SK-N-SH (cell line): ENCODE data around the gene CAPZA2. TPM values are rescaled to one million over a fixed set of nuclear protein-coding genes. Genes with fewer than 3 reads are reported as not detected.

Source experiments
- CTCF ChIA-PET: fragments of 300-600, 350-600 bp; formaldehyde crosslinking; extraction: SDS; loops from one replicate; lab custom pipeline; 2021; lab: Yijun Ruan, JAX
- POLR2A ChIA-PET: fragments of 350-600 bp; sonication (Branson Sonifier 250); formaldehyde crosslinking; extraction: SDS; loops from one replicate; lab custom pipeline; 2020; ENCODE audit warnings: antibody characterized with exemption, inconsistent platforms; lab: Yijun Ruan, JAX
- DNase-seq: peaks from one replicate; pipeline ENCODE4 v3.0.0; 2012
- H2AFZ ChIP-seq: fragments of 200-600 bp; sonication (generic); 2 replicates; pipeline ENCODE4 v1.8.1; 2016; ENCODE audit warnings: antibody characterized with exemption, mild to moderate bottlenecking, low read depth
- H3F3A ChIP-seq: fragments of 200-600 bp; sonication (generic); replicated peaks from 2 replicates; pipeline ENCODE3; 2016; ENCODE audit warnings: antibody characterized with exemption, mild to moderate bottlenecking; ENCODE audit not compliant: insufficient read depth
- H3K27ac ChIP-seq, 2 experiments: fragments of 200-500 bp in 1 of 2; fragments of 200-600 bp in 1 of 2; sonication (Bioruptor generic) in 1 of 2; sonication (generic), shearing (Covaris generic) in 1 of 2; 2 replicates each; pipeline versions ENCODE4 v1.5.1 to v1.6.1; 2014 to 2016; ENCODE audit warnings: low read depth in 2 of 2, inconsistent platforms in 1 of 2, low read length in 1 of 2, mild to moderate bottlenecking in 1 of 2, mixed read lengths in 1 of 2
- H3K27me3 ChIP-seq: fragments of 200-600 bp; sonication (generic), shearing (Covaris generic); 2 replicates; pipeline ENCODE4 v1.6.1; 2016; ENCODE audit warnings: mixed run types; ENCODE audit not compliant: insufficient read depth
- H3K36me3 ChIP-seq, 2 experiments: fragments of 200-500 bp in 1 of 2; fragments of 200-600 bp in 1 of 2; sonication (Bioruptor generic) in 1 of 2; sonication (generic) in 1 of 2; replicated peaks in 1 of 2; 2 replicates each; pipeline versions ENCODE3 to v1.5.1; 2014 to 2016; ENCODE audit warnings: low read length in 1 of 2, mild to moderate bottlenecking in 1 of 2; ENCODE audit not compliant: insufficient read depth in 2 of 2, control insufficient read depth in 1 of 2
- H3K4me1 ChIP-seq, 2 experiments: fragments of 200-500 bp in 1 of 2; fragments of 200-600 bp in 1 of 2; sonication (Bioruptor generic) in 1 of 2; sonication (generic), shearing (Covaris generic) in 1 of 2; 2 replicates each; pipeline versions ENCODE4 v1.5.1 to v1.6.1; 2014 to 2016; ENCODE audit warnings: low read depth in 1 of 2, low read length in 1 of 2, mixed run types in 1 of 2; ENCODE audit not compliant: insufficient read depth in 2 of 2, control insufficient read depth in 1 of 2
- H3K4me2 ChIP-seq: fragments of 200-600 bp; sonication (generic), shearing (Covaris generic); 2 replicates; pipeline ENCODE4 v1.6.1; 2017; ENCODE audit warnings: mixed run types
- H3K4me3 ChIP-seq, 2 experiments: fragments of 200-500 bp in 1 of 2; fragments of 200-600 bp in 1 of 2; sonication (Bioruptor generic) in 1 of 2; sonication (generic), shearing (Covaris generic) in 1 of 2; 2 replicates each; pipeline versions ENCODE4 v1.5.1 to v1.8.1; 2014 to 2016; ENCODE audit warnings: low read depth in 2 of 2, inconsistent platforms in 1 of 2, low read length in 1 of 2, mild to moderate bottlenecking in 1 of 2, mixed read lengths in 1 of 2, moderate library complexity in 1 of 2
- H3K79me2 ChIP-seq: fragments of 200-600 bp; sonication (generic); 2 replicates; pipeline ENCODE4 v1.8.1; 2017; ENCODE audit warnings: mild to moderate bottlenecking; ENCODE audit not compliant: insufficient read depth
- H3K9ac ChIP-seq: fragments of 200-600 bp; sonication (generic); 2 replicates; pipeline ENCODE4 v1.6.1; 2017; ENCODE audit warnings: mixed run types
- H3K9me2 ChIP-seq: fragments of 200-600 bp; sonication (generic); 2 replicates; pipeline ENCODE4 v1.6.1; 2017; ENCODE audit warnings: mixed run types
- H3K9me3 ChIP-seq: fragments of 200-600 bp; sonication (generic); 2 replicates; pipeline ENCODE4 v1.6.1; 2017; ENCODE audit warnings: mixed run types, mild to moderate bottlenecking, moderate library complexity
- H4K20me1 ChIP-seq: fragments of 200-600 bp; sonication (generic); 2 replicates; pipeline ENCODE4 v1.6.1; 2017; ENCODE audit warnings: mild to moderate bottlenecking, mixed run types; ENCODE audit not compliant: insufficient read depth
- CHD2 ChIP-seq: fragments of 150-350 bp; IDR thresholded peaks from 2 replicates; pipeline ENCODE4 v1.6.1; 2018; ENCODE audit warnings: low read length; ENCODE audit not compliant: partially characterized antibody
- CTCF ChIP-seq: fragments of 200-600 bp; sonication (generic); IDR thresholded peaks from 2 replicates; pipeline ENCODE4 v1.6.1; 2017; ENCODE audit warnings: antibody characterized with exemption, mild to moderate bottlenecking, moderate library complexity
- EP300 ChIP-seq, 2 experiments: IDR thresholded peaks; 2 replicates each; pipeline versions ENCODE4 v1.4.0 to v1.6.1; 2012; ENCODE audit warnings: borderline replicate concordance in 1 of 2, low read depth in 1 of 2, low read length in 1 of 2
- EZH2phosphoT487 ChIP-seq: fragments of 200-600 bp; sonication (generic); IDR thresholded peaks from 2 replicates; pipeline ENCODE4 v1.6.1; 2017; ENCODE audit warnings: low read depth, mixed run types, mild to moderate bottlenecking, antibody characterized with exemption, moderate library complexity, borderline replicate concordance
- FOSL2 ChIP-seq: IDR thresholded peaks from 2 replicates; pipeline ENCODE4 v1.4.0; 2012; ENCODE audit warnings: low read depth, mild to moderate bottlenecking, moderate library complexity, borderline replicate concordance
- FOXM1 ChIP-seq: IDR thresholded peaks from 2 replicates; pipeline ENCODE4 v1.4.0; 2012; ENCODE audit warnings: low read depth, mild to moderate bottlenecking
- GABPA ChIP-seq: IDR thresholded peaks from 2 replicates; pipeline ENCODE4 v1.4.0; 2012; ENCODE audit warnings: low read depth, mild to moderate bottlenecking
- JUND ChIP-seq: IDR thresholded peaks from 2 replicates; pipeline ENCODE4 v1.4.0; 2012
- MEF2A ChIP-seq: IDR thresholded peaks from 2 replicates; pipeline ENCODE4 v1.4.0; 2012; ENCODE audit warnings: low read depth, borderline replicate concordance
- NFIC ChIP-seq: IDR thresholded peaks from 2 replicates; pipeline ENCODE4 v1.4.0; 2012; ENCODE audit warnings: borderline replicate concordance
- POLR2AphosphoS5 ChIP-seq: IDR thresholded peaks from 2 replicates; pipeline ENCODE4 v1.6.1; 2012; ENCODE audit warnings: low read depth, low read length
- RAD21 ChIP-seq: IDR thresholded peaks from 2 replicates; pipeline ENCODE4 v1.6.1; 2012; ENCODE audit warnings: mild to moderate bottlenecking, low read length
- RCOR1 ChIP-seq: fragments of 150-350 bp; IDR thresholded peaks from 2 replicates; pipeline ENCODE4 v1.6.1; 2017; ENCODE audit warnings: antibody characterized with exemption, low read length
- REST ChIP-seq: IDR thresholded peaks from 2 replicates; pipeline ENCODE4 v1.6.1; 2012; ENCODE audit warnings: mild to moderate bottlenecking, low read depth, low read length, moderate library complexity
- SIN3A ChIP-seq: IDR thresholded peaks from 2 replicates; pipeline ENCODE4 v1.6.1; 2012; ENCODE audit warnings: low read depth, mild to moderate bottlenecking, low read length, moderate library complexity, borderline replicate concordance
- TCF12 ChIP-seq: IDR thresholded peaks from 2 replicates; pipeline ENCODE4 v1.4.0; 2012
- TEAD4 ChIP-seq: IDR thresholded peaks from 2 replicates; pipeline ENCODE4 v1.4.0; 2012; ENCODE audit warnings: mild to moderate bottlenecking, borderline replicate concordance; ENCODE audit not compliant: insufficient read depth
- WGBS: methylation state at CpG from one replicate; pipeline ENCODE4 v1.1.6; 2017; ENCODE audit warnings: low lambda C conversion rate; 5-methylcytosine and 5-hydroxymethylcytosine counted together
- polyA plus RNA-seq, 3 experiments: library from polyadenylated mRNA; depleted of rRNA; stranded (reverse); fragments of >200 nt; gene quantifications; 2 replicates each; pipeline ENCODE4 v1.2.3, GENCODE V29; 2012
- TF ChIP-seq, protein P1 (sequence below): fragments of 150-350 bp; IDR thresholded peaks from 2 replicates; pipeline ENCODE4 v1.6.1; 2017; ENCODE audit warnings: antibody characterized with exemption, low read length, low read depth, borderline replicate concordance
- TF ChIP-seq, protein P2 (sequence below): IDR thresholded peaks from 2 replicates; pipeline ENCODE4 v1.4.0; 2012; ENCODE audit warnings: low read depth, borderline replicate concordance
- TF ChIP-seq, protein P3 (sequence below): IDR thresholded peaks from 2 replicates; pipeline ENCODE4; 2012

Gene CAPZA2
- 44.6 and 65.6 TPM in 2 replicates for polyA plus RNA-seq (2012; rRNA removed)
- 85.6 and 130 TPM in 2 replicates for polyA plus RNA-seq (2012; cell fraction: cytosol; rRNA removed)
- 11.0 and 33.0 TPM in 2 replicates for polyA plus RNA-seq (2012; cell fraction: nucleus; rRNA removed)

GRCh38 chr7:116862234-116862950, at the start of gene CAPZA2:
Gene CAPZA2 (plus strand): TSS chr7:116862587. CDS start chr7:116862612, 25 bp downstream.
- peak; percentile 100 for DNase-seq
- POLR2A ChIA-PET = interaction anchor here (0.7 to 1.3 kb wide), 2 partner anchors 91 to 590 kb away, joined by 3 read pairs; partner anchors contain the start of gene ST7
- Histone ChIP-seq H3K36me3 (peaks cover 3 to 5% of the 10 kb centered on the region in 2 experiments), H3K4me1 (peaks cover 0 to 11% of the 10 kb centered on the region in 2 experiments; a peak in 2 of 4 replicates), H3K4me3 (peak within 1 kb of the TSS; percentile 82 to 97), H3K79me2 (peaks cover 47% of the 10 kb centered on the region), H3K9me3 (no peaks in the 10 kb centered on the region), H3K27me3 (peaks cover 2% of the 10 kb centered on the region; the same call in 1 of the 2 replicates), H3K9ac (peak within 1 kb of the TSS; percentile 89), H3K4me2 (peak within 1 kb of the TSS; percentile 90), H4K20me1 (peaks cover 44% of the 10 kb centered on the region), H3K27ac (peak within 1 kb of the TSS; percentile 85 to 97), H3K9me2 (no peaks in the 10 kb centered on the region), H2AFZ (peak within 1 kb of the TSS; percentile 91), H3F3A (no peaks in the 10 kb centered on the region)
- CTCF ChIA-PET = interaction anchor here (1.1 to 1.7 kb wide), 3 partner anchors 68 to 259 kb away, joined by 3 to 6 read pairs (median 3); no protein-coding TSS in a partner anchor
- 1% methylated on average over 47 of the region's 80 CpGs for WGBS
- TF ChIP-seq REST (no peak), NFIC (peak; percentile 24; the same call in 1 of the 2 replicates), EZH2phosphoT487 (no peak), RCOR1 (no peak), EP300 (IDR thresholded peaks at IDR 0.05; ENCODE audit: borderline replicate concordance in 1 of 2, low read depth in 1 of 2, low read length in 1 of 2) (peak; percentile 6 to 62; a peak in 2 of 4 replicates), GABPA (no peak; the same call in 1 of the 2 replicates), FOSL2 (no peak), FOXM1 (no peak), CTCF (peak; percentile 35; the same call in 1 of the 2 replicates), RAD21 (no peak), MEF2A (no peak), SIN3A (peak; percentile 19; the same call in 1 of the 2 replicates), JUND (no peak), TEAD4 (0 out of 2 replicates have a peak, but pooled peaks have one; percentile 9), POLR2AphosphoS5 (peak; percentile 89), CHD2 (peak; percentile 47), TCF12 (no peak; the same call in 1 of the 2 replicates)
- TF ChIP-seq, protein P1, sequence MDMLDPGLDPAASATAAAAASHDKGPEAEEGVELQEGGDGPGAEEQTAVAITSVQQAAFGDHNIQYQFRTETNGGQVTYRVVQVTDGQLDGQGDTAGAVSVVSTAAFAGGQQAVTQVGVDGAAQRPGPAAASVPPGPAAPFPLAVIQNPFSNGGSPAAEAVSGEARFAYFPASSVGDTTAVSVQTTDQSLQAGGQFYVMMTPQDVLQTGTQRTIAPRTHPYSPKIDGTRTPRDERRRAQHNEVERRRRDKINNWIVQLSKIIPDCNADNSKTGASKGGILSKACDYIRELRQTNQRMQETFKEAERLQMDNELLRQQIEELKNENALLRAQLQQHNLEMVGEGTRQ = peak; percentile 56; the same call in 1 of the 2 replicates
- TF ChIP-seq, protein P2, sequence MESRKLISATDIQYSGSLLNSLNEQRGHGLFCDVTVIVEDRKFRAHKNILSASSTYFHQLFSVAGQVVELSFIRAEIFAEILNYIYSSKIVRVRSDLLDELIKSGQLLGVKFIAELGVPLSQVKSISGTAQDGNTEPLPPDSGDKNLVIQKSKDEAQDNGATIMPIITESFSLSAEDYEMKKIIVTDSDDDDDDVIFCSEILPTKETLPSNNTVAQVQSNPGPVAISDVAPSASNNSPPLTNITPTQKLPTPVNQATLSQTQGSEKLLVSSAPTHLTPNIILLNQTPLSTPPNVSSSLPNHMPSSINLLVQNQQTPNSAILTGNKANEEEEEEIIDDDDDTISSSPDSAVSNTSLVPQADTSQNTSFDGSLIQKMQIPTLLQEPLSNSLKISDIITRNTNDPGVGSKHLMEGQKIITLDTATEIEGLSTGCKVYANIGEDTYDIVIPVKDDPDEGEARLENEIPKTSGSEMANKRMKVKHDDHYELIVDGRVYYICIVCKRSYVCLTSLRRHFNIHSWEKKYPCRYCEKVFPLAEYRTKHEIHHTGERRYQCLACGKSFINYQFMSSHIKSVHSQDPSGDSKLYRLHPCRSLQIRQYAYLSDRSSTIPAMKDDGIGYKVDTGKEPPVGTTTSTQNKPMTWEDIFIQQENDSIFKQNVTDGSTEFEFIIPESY = no peak
- TF ChIP-seq, protein P3, sequence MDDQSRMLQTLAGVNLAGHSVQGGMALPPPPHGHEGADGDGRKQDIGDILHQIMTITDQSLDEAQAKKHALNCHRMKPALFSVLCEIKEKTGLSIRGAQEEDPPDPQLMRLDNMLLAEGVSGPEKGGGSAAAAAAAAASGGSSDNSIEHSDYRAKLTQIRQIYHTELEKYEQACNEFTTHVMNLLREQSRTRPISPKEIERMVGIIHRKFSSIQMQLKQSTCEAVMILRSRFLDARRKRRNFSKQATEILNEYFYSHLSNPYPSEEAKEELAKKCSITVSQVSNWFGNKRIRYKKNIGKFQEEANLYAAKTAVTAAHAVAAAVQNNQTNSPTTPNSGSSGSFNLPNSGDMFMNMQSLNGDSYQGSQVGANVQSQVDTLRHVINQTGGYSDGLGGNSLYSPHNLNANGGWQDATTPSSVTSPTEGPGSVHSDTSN = peak; percentile 87
